GM18526 (cell line): Measurements from ENCODE around the gene APOBR.

Source experiments
- POLR2A ChIP-seq: IDR thresholded peaks from 3 replicates; pipeline ENCODE4 v1.6.1; 2011; ENCODE audit not compliant: insufficient read length; ENCODE audit errors: extremely low read depth

The APOBR gene

DNA sequence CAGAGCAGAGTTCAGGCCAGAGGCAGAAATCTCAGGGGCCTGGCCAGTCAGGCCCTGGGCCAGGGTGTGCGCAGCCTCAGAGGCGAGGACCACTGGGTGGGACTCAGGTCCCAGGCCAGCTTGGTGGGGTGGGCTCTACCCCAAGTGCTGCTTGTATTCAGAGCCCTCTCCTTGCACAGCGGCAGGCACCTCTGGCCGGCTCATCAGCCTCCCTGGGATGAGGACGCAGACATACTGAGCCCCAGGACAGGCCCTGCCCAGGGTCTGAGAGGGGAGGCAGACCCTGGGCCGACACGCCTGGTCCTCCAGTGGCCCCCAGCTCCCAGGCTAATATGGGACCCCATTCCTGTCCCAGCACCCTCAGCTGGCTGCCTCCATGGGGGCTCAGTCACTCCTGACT is 19.8 kb downstream of the APOBR start:
- TF ChIP-seq POLR2A, result no peak

- no peak for TF ChIP-seq POLR2A
Measured at GRCh38 chr16:28520672-28521071, 26.2 kb downstream of the APOBR start.

DNA sequence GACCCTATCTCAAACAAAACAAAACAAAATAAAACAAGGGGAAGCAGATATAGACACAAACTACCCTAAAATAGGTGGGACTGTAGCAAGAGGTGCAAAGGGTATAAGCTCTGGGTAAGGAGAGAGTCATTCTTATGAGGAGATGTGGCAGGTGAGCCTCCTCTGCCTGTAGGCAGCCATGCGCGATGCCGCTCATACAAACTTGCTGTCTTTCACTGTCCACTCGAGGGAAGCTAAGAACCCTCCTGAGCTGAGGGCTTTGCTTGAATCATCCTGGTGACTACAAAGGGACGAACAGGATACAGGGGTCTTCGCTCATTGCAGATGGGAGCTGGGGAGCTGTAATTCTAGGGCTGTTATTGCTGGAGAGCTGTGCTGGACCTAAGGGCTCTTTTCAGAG is 27.0 kb downstream of the APOBR start:
- TF ChIP-seq POLR2A, result no peak

DNA sequence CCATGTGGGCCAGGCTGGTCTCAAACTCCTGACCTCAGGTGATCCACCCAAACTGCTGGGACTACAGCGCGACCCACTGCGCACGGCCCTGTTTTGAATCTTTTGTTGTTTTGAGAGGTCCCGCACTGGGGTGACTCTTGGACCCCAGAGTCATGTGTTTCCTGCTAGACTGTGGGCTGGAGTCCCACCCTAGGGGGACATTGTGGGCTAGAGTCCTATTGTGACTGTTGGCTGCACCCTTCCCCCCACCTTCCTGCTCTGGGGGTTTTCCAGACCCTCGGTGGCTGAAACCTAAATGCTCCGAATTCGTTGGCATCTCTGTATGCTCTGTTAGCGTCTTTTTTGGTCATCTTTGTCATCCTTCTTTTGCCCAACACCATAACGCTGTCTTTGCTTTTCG is 28.3 kb downstream of the APOBR start:
- no peak for TF ChIP-seq POLR2A

DNA sequence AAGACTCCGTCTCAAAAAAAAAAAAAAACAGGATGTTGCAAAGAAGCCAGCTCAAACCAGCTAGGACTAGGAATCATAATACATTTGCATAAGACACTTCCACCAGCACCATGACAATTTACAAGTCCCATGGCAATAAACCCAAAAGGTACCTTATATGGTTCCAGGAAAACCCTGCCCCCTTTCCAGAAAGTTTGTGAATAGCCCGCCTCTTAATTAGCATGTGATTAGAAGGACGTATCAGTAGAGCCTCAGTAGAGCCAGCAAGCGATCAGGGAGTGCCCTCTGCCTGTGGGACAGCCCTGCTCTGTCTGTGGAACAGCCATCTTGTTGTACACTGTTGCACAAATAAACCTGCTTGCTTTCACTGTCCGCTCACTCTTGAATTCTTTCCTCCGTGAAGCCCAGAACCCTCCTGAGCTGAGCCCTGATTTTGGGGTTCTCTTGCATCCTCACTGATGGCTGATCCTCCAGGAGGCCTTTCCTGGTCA is 30.3 kb downstream of the APOBR start:
- no peak for TF ChIP-seq POLR2A

GRCh38 chr16:28526201-28527099 is 32.0 kb downstream of the APOBR start:
- no peak for TF ChIP-seq POLR2A

- no peak for TF ChIP-seq POLR2A
Measured at GRCh38 chr16:28527985-28528384, 33.5 kb downstream of the APOBR start.

DNA sequence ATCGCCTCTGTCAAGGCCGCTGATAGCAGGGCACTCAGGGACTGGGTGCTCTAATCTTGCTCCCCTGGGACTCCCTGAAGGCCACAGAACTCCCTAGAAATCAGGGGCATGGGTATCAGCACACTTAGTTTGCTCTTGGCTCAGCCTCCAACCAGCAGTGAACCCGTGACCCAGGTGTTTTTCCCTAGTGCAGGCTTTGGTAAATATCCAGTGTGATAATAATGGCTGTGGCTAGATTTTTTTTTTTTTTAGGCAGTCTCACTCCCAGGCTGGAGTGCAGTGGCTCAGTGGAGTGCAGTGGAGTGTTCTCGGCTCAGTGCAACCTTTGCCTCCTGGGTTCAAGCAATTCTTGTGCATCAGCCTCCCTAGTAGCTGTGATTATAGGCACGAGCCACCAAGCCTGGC is 34.0 kb downstream of the APOBR start:
- TF ChIP-seq POLR2A, result no peak

- no peak for TF ChIP-seq POLR2A
Measured at GRCh38 chr16:28529124-28529523, 34.7 kb downstream of the APOBR start.

- TF ChIP-seq POLR2A, result no peak
Measured at GRCh38 chr16:28531777-28532744, 37.6 kb downstream of the APOBR start.

GRCh38 chr16:28532940-28533647 is 38.7 kb downstream of the APOBR start:
- no peak for TF ChIP-seq POLR2A

DNA sequence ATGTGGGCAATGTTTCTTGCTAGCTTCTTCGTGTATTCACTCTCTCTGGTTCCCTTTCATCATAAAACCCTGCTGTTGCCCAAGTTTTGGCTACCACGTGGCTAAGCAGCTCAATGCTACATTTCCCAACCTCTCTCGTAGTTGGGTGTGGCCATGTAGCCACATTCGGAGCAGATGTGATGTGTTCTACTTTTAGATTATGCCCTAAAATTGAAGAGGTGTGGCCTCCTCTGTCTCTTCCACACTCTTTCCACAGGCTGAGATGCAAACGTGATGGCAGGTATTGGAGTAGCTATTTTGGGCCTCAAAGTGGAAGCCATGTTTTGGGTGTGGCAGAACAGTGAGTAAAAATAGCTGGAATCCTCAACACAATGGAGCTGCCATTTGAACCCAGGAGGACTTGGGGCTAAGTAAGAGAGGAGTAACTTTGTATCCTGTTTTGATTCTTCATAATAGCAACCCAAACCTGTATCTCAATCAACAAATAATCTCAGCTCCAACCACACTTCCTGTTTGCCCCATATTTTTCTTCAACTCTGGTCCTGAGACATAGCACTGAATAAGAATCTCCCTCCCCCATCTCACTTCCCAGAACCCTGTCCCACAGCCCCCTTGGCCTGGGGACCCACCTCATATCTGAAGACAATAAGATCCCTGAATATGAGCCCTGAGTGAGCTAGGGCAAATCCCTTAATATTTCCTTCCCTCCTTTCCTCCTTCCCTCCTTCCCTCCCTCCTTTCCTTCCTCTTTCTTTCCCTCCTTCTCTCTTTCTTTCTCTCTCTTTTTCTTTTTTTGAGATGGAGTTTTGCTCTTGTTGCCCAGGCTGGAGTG is 40.3 kb downstream of the APOBR start:
- no peak for TF ChIP-seq POLR2A

GRCh38 chr16:28537076-28537475 is 42.6 kb downstream of the APOBR start:
- no peak for TF ChIP-seq POLR2A
